Osteocyte (in vitro differentiated cells): ENCODE data around the gene CPZ. TPM values are rescaled to one million over a fixed set of nuclear protein-coding genes. Genes with fewer than 3 reads are reported as not detected.

Experiments
- DNase-seq: peaks from one replicate; pipeline ENCODE4 v3.0.0; 2021; ENCODE audit warnings: mixed read lengths; ENCODE audit not compliant: unreplicated experiment; ENCODE audit errors: extremely low spot score
- H3K27ac Mint-ChIP-seq: one replicate; pipeline ENCODE4 v1.8.0; 2021; ENCODE audit warnings: mild to moderate bottlenecking, mixed read lengths; ENCODE audit not compliant: unreplicated experiment
- H3K27me3 Mint-ChIP-seq: one replicate; pipeline ENCODE4 v1.8.0; 2021; ENCODE audit warnings: mixed read lengths; ENCODE audit not compliant: unreplicated experiment
- H3K36me3 Mint-ChIP-seq: one replicate; pipeline ENCODE4 v1.8.0; 2021; ENCODE audit warnings: mixed read lengths; ENCODE audit not compliant: unreplicated experiment
- H3K4me1 Mint-ChIP-seq: one replicate; pipeline ENCODE4 v1.8.0; 2021; ENCODE audit warnings: mixed read lengths; ENCODE audit not compliant: unreplicated experiment
- H3K4me3 Mint-ChIP-seq: one replicate; pipeline ENCODE4 v1.8.0; 2021; ENCODE audit warnings: mild to moderate bottlenecking, moderate library complexity, mixed read lengths; ENCODE audit not compliant: unreplicated experiment
- H3K9me3 Mint-ChIP-seq: one replicate; pipeline ENCODE4 v1.8.0; 2021; ENCODE audit warnings: mixed read lengths; ENCODE audit not compliant: unreplicated experiment
- long read RNA-seq: library from polyadenylated mRNA; unstranded; transcript quantifications from one replicate; pipeline ENCODE4 v2.0.0, GENCODE V29; 2021
- total RNA-seq: library from RNA; stranded (reverse); gene quantifications from 2 replicates; pipeline ENCODE4 v1.2.1, GENCODE V29; 2021
- TF ChIP-seq, protein P1 (sequence below): fragments of 200-600 bp; sonication (generic); IDR thresholded peaks from 2 replicates; pipeline ENCODE4 v1.5.0; 2021; ENCODE audit warnings: antibody characterized with exemption, mild to moderate bottlenecking, moderate library complexity

Gene CPZ
- 10.3 and 10.7 TPM in 2 replicates for total RNA-seq
- long read RNA-seq, partial matches to known transcripts, result 4 of 7 reads
- long read RNA-seq, other reads (novel, unspliced or antisense), result 0 of 7 reads

DNA sequence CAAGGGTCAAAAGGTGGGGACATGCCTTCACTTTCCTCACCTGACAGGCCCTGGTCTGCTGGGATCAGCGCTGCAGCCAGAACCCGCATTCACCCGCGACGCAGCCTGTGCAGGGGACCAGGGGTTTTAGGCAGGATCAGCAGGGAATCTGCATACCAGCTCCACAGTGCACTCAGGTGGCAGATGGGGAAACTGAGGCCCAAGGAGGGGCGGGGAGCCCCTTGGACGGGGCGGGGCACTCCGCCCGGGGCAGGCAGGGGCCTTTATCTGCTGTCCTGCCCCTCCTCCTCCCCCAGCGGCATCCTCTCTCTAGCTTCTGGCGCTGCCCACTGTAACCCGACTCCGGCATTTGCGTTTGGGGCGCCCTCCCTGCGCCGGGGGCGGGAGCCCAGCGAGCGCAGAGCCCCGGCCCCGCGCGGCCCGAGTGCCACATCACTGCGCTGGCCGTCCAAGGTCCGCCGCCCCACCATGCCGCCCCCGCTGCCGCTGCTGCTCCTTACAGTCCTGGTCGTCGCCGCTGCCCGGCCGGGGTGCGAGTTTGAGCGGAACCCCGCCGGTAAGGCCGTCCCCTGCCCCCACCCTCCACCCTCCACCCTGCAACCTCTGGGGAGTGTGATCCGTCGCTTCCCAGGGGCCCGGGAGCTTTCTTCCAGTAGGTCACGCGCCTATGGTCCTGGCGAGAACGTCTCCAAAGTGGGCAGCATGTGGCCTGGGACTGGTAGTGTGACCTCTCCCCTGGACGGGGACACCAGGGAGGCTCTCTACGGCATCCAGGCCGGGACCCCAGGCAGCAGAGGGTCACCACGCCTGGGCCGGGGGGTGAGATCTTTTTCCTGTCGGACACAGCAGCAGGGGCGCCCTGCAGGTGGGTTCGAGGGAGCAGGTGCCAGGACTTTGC is at the start of gene CPZ:
Gene CPZ, plus strand, starts transcription at position 400 of the 898 bp plus-strand sequence. Its CDS starts 69 bp downstream, at position 469.
- Mint-ChIP-seq H3K4me1 (peaks cover 43% of the 10 kb centered on the region), H3K9me3 (no peaks in the 10 kb centered on the region), H3K4me3 (peak within 1 kb of the TSS; percentile 52), H3K27me3 (peaks cover 11% of the 10 kb centered on the region), H3K36me3 (no peaks in the 10 kb centered on the region), H3K27ac (no peak within 1 kb of the TSS)
- TF ChIP-seq, protein P1, sequence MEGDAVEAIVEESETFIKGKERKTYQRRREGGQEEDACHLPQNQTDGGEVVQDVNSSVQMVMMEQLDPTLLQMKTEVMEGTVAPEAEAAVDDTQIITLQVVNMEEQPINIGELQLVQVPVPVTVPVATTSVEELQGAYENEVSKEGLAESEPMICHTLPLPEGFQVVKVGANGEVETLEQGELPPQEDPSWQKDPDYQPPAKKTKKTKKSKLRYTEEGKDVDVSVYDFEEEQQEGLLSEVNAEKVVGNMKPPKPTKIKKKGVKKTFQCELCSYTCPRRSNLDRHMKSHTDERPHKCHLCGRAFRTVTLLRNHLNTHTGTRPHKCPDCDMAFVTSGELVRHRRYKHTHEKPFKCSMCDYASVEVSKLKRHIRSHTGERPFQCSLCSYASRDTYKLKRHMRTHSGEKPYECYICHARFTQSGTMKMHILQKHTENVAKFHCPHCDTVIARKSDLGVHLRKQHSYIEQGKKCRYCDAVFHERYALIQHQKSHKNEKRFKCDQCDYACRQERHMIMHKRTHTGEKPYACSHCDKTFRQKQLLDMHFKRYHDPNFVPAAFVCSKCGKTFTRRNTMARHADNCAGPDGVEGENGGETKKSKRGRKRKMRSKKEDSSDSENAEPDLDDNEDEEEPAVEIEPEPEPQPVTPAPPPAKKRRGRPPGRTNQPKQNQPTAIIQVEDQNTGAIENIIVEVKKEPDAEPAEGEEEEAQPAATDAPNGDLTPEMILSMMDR, result no peak
- DNase-seq, result no peak

DNA sequence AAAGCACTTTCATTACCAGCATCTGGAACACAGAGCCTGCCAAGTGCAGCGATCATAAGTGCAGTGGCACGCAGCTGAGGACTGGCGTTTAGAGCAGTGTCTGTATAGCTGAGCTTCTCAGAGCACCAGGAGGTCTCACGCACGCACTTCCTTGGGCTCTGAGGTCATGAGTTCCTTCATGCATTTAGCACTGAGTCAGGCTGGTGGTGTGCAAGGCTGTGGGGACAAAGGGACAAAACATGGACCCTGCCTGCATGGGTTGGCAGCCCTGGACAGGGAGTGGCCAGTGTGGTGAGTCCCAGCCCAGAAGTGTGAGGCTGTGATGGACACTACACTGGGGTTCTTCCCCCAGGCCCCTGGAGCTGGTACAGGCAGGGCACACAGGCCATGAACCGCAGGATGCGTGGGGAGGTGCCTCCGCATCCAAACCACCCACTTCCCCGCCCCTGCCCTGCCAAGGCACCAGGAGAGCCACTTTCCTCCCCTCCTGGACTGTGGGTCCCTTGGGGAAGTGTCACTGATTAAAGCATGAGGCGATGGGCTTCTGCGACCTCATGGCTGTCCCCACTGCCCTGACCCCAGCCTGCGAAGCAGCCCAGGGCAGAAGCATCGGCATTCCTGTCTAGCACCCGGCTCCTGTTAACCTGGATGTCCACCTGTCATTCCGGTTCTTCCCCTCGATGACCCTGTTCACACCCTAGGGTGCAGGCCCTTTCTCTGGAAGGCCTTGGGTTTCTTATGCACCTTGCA is 49.6 kb upstream of the CPZ start:
- Mint-ChIP-seq H3K36me3 (no peaks in the 10 kb centered on the region), H3K4me3 (no peak overlapping the region), H3K27me3 (no peaks in the 10 kb centered on the region), H3K4me1 (peaks cover 9% of the 10 kb centered on the region), H3K27ac (no peak overlapping the region), H3K9me3 (no peaks in the 10 kb centered on the region)
- TF ChIP-seq, protein P1, result no peak
- no peak for DNase-seq

DNA sequence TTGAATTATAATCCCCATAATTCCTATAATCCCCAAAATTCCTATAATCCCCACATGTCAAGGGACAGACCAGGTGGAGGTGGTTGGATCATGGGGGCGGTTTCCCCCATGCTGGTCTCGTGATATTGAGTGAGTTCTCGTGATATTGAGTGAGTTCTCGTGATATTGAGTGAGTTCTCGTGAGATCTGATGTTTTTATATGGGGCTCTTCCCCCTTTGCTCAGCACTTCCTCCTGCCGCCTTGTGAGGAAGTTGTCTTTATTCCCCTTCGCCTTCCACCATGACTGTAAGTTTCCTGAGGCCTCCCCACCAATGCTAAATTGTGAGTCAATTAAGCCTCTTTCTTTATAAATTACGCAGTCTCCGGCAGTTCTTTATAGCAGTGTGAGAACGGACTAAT is 48.9 kb upstream of the CPZ start:
- Mint-ChIP-seq H3K36me3 (no peaks in the 10 kb centered on the region), H3K27ac (no peak overlapping the region), H3K4me1 (peaks cover 12% of the 10 kb centered on the region), H3K27me3 (no peaks in the 10 kb centered on the region), H3K4me3 (no peak overlapping the region), H3K9me3 (no peaks in the 10 kb centered on the region)
- TF ChIP-seq, protein P1, result no peak
- no peak for DNase-seq

DNA sequence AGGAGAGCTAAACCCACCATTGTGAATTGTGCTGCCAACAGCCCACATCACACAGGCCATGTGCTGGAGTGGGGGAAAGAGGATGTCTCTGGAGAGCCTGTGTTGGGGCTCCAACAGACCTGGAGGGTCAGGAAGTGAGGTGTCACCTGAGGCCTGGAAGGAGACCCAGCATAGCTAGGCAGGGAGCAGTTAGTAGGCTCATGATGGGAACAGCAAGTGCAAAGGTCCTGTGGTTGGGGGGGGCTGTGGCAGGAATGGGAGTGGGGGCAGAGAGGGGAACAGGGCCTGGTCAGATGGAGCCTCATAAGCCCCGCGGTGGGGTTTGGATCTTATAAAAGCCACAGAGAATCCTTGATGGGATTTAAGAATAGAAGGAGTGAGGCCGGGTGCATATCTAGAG is 48.3 kb upstream of the CPZ start:
- Mint-ChIP-seq H3K9me3 (no peaks in the 10 kb centered on the region), H3K4me3 (no peak overlapping the region), H3K27ac (no peak overlapping the region), H3K27me3 (no peaks in the 10 kb centered on the region), H3K4me1 (peaks cover 12% of the 10 kb centered on the region), H3K36me3 (no peaks in the 10 kb centered on the region)
- DNase-seq, result no peak
- TF ChIP-seq, protein P1, result no peak
